HCT116 (cell line): ENCODE data around the gene TNFAIP8L3. TPM values are rescaled to one million over a fixed set of nuclear protein-coding genes. Genes with fewer than 3 reads are reported as not detected.

ENCODE experiments used
- ATAC-seq: fragments of 200-7000 bp; cut with Tn5 transposase; 2 replicates; pipeline ENCODE4 v1.9.1; 2020; ENCODE audit warnings: mild to moderate bottlenecking, moderate library complexity
- BruUV-seq: library from RNA; stranded (reverse); fragments of 400-500 nt; replicated peaks from 2 replicates; lab custom pipeline; 2021; lab: Mats Ljungman, UMichigan
- CTCF ChIA-PET: fragments of 300-600 bp; sonication (Branson Sonifier 250); formaldehyde crosslinking; loops from one replicate; lab custom pipeline; 2021; ENCODE audit warnings: antibody characterized with exemption; lab: Charles Lee
- POLR2A ChIA-PET: fragments of 300-600, 350-600 bp; sonication (Branson Sonifier 250); formaldehyde crosslinking; loops from one replicate; lab custom pipeline; 2021; ENCODE audit warnings: antibody characterized with exemption; lab: Charles Lee
- RAD21 ChIA-PET, 2 experiments: fragments of 300-600 bp; sonication (Branson Sonifier 250); formaldehyde crosslinking; loops; one replicate each; lab custom pipeline; 2023; ENCODE audit warnings: low total read pairs in 2 of 2; ENCODE audit not compliant: uncharacterized antibody in 2 of 2, unreplicated experiment in 2 of 2, low non-redundant PET in 1 of 2; lab: Charles Lee
- DNase-seq: peaks from one replicate; pipeline ENCODE4 v3.0.0-alpha.2; 2010; ENCODE audit warnings: low read depth, low spot score
- H2AFZ ChIP-seq: fragments of 200-600 bp; shearing (Covaris generic), sonication (generic); 2 replicates; pipeline ENCODE4 v1.6.1; 2017; ENCODE audit warnings: low read depth, mixed run types, mixed read lengths, antibody characterized with exemption, low read length; ENCODE audit not compliant: poor library complexity, severe bottlenecking
- H3K27ac ChIP-seq: 2 replicates; pipeline ENCODE4 v1.5.1; 2012; ENCODE audit warnings: low read depth, low read length
- H3K27me3 ChIP-seq: fragments of 200-600 bp; sonication (generic); 2 replicates; pipeline ENCODE4 v1.6.1; 2016; ENCODE audit warnings: mixed run types, low read length, mixed read lengths; ENCODE audit not compliant: insufficient read depth
- H3K36me3 ChIP-seq, 2 experiments: fragments of 200-500 bp in 1 of 2; fragments of 200-600 bp in 1 of 2; sonication (Bioruptor generic) in 1 of 2; sonication (generic) in 1 of 2; 2 replicates each; pipeline versions ENCODE4 v1.5.1 to v1.6.1; 2014 to 2016; ENCODE audit warnings: low read length in 2 of 2, inconsistent platforms in 1 of 2, mixed read lengths in 1 of 2, mixed run types in 1 of 2; ENCODE audit not compliant: insufficient read depth in 2 of 2, control insufficient read depth in 1 of 2
- H3K4me1 ChIP-seq, 2 experiments: fragments of 200-600 bp in 1 of 2; sonication (generic) in 1 of 2; 2 replicates each; pipeline versions ENCODE4 v1.5.1 to v1.6.1; 2012 to 2017; ENCODE audit warnings: low read length in 2 of 2, inconsistent platforms in 1 of 2, mild to moderate bottlenecking in 1 of 2, mixed read lengths in 1 of 2, mixed run types in 1 of 2, moderate library complexity in 1 of 2; ENCODE audit not compliant: insufficient read depth in 2 of 2, control insufficient read depth in 1 of 2
- H3K4me2 ChIP-seq: fragments of 200-600 bp; sonication (generic); 2 replicates; pipeline ENCODE4 v1.6.1; 2017; ENCODE audit warnings: mixed run types, low read length, mixed read lengths
- H3K4me3 ChIP-seq, 2 experiments: fragments of 200-600 bp in 1 of 2; sonication (generic) in 1 of 2; replicated peaks in 1 of 2; 2 replicates each; pipeline ENCODE4 v1.5.1; 2011 to 2016; ENCODE audit warnings: low read length in 2 of 2, control low read depth in 1 of 2, low read depth in 1 of 2, mild to moderate bottlenecking in 1 of 2, mixed read lengths in 1 of 2, mixed run types in 1 of 2
- H3K79me2 ChIP-seq: fragments of 200-600 bp; sonication (generic); 2 replicates; pipeline ENCODE4 v1.6.1; 2017; ENCODE audit warnings: mild to moderate bottlenecking, mixed run types, low read length, moderate library complexity, mixed read lengths; ENCODE audit not compliant: insufficient read depth
- H3K9ac ChIP-seq: fragments of 200-600 bp; sonication (generic); 2 replicates; pipeline ENCODE4 v1.6.1; 2016; ENCODE audit warnings: low read length, mixed read lengths
- H3K9me2 ChIP-seq: fragments of 200-600 bp; sonication (generic), shearing (Covaris generic); 2 replicates; pipeline ENCODE4 v1.6.1; 2017; ENCODE audit warnings: mixed run types, mild to moderate bottlenecking, moderate library complexity; ENCODE audit not compliant: insufficient read depth
- H3K9me3 ChIP-seq, 2 experiments: fragments of 200-500 bp in 1 of 2; fragments of 200-600 bp in 1 of 2; sonication (Bioruptor generic) in 1 of 2; sonication (generic) in 1 of 2; 2 replicates each; pipeline ENCODE4 v1.6.1; 2014 to 2017; ENCODE audit warnings: low read length in 2 of 2, mixed read lengths in 2 of 2, inconsistent platforms in 1 of 2, low read depth in 1 of 2, mild to moderate bottlenecking in 1 of 2, mixed run types in 1 of 2, moderate library complexity in 1 of 2; ENCODE audit not compliant: control insufficient read depth in 1 of 2, insufficient read depth in 1 of 2
- H4K20me1 ChIP-seq: fragments of 200-600 bp; sonication (generic), shearing (Covaris generic); 2 replicates; pipeline ENCODE4 v1.6.1; 2017; ENCODE audit warnings: mixed run types, mild to moderate bottlenecking, moderate library complexity; ENCODE audit not compliant: insufficient read depth
- CEBPB ChIP-seq: IDR thresholded peaks from 2 replicates; pipeline ENCODE4 v1.6.1; 2012; ENCODE audit warnings: low read depth
- CTCF ChIP-seq, 3 experiments: fragments of 200-600 bp in 1 of 3; sonication (generic) in 1 of 3; IDR thresholded peaks in 2 of 3; conservative IDR thresholded peaks in 1 of 3; 2 replicates each; pipeline ENCODE4 v1.5.1; 2012 to 2017; ENCODE audit warnings: low read depth in 2 of 3, low read length in 2 of 3, antibody characterized with exemption in 1 of 3, borderline replicate concordance in 1 of 3, control low read depth in 1 of 3, mild to moderate bottlenecking in 1 of 3, mixed read lengths in 1 of 3, mixed run types in 1 of 3, moderate library complexity in 1 of 3; ENCODE audit not compliant: insufficient read depth in 1 of 3
- EGR1 ChIP-seq: IDR thresholded peaks from 2 replicates; pipeline ENCODE4 v1.6.1; 2012; ENCODE audit warnings: low read depth
- ELF1 ChIP-seq: IDR thresholded peaks from 2 replicates; pipeline ENCODE4 v1.6.1; 2012; ENCODE audit warnings: low read depth, borderline replicate concordance
- EZH2 ChIP-seq: fragments of 200-600 bp; sonication (generic); IDR thresholded peaks from 2 replicates; pipeline ENCODE4 v1.6.1; 2017; ENCODE audit warnings: antibody characterized with exemption, mixed run types
- FOSL1 ChIP-seq: IDR thresholded peaks from 2 replicates; pipeline ENCODE4 v1.6.1; 2012; ENCODE audit warnings: low read depth
- JUND ChIP-seq: IDR thresholded peaks from 2 replicates; pipeline ENCODE4 v1.6.1; 2012
- POLR2A ChIP-seq: IDR thresholded peaks from 2 replicates; pipeline ENCODE4 v1.7.0; 2011; ENCODE audit warnings: borderline replicate concordance; ENCODE audit not compliant: insufficient read depth, insufficient read length; ENCODE audit errors: extremely low read depth
- POLR2AphosphoS5 ChIP-seq: IDR thresholded peaks from 2 replicates; pipeline ENCODE4 v1.6.1; 2011; ENCODE audit warnings: mild to moderate bottlenecking, low read depth, low read length, moderate library complexity
- REST ChIP-seq: IDR thresholded peaks from 2 replicates; pipeline ENCODE4 v1.6.1; 2012; ENCODE audit warnings: low read depth
- SIN3A ChIP-seq: IDR thresholded peaks from 2 replicates; pipeline ENCODE4 v1.6.1; 2012; ENCODE audit warnings: low read depth
- SP1 ChIP-seq: IDR thresholded peaks from 2 replicates; pipeline ENCODE4 v1.6.1; 2012; ENCODE audit warnings: low read depth
- SRF ChIP-seq: IDR thresholded peaks from 2 replicates; pipeline ENCODE4 v1.6.1; 2012; ENCODE audit warnings: low read depth
- YY1 ChIP-seq: IDR thresholded peaks from 2 replicates; pipeline ENCODE4 v1.6.1; 2011; ENCODE audit warnings: low read length, low read depth, moderate library complexity, mild to moderate bottlenecking; ENCODE audit not compliant: insufficient replicate concordance; ENCODE audit errors: extremely low read depth
- ZFX ChIP-seq: fragments of 450-650 bp; IDR thresholded peaks from 2 replicates; pipeline ENCODE4 v1.6.1; 2017
- ZNF274 ChIP-seq: fragments of 200-500 bp; sonication (Bioruptor generic); IDR thresholded peaks from 2 replicates; pipeline ENCODE4 v1.6.1; 2014; ENCODE audit warnings: mild to moderate bottlenecking, low read depth, low read length, inconsistent platforms
- intact Hi-C: fragments of 100-400 bp; cut with micrococcal nuclease; formaldehyde crosslinking; loops from 2 replicates; pipeline ENCODE4 v1.10.0; 2022
- total RNA-seq: library from RNA; stranded (reverse); gene quantifications from one replicate; pipeline ENCODE4 v1.2.1, GENCODE V29; 2021; ENCODE audit not compliant: unreplicated experiment
- TF ChIP-seq, protein P1 (sequence below): IDR thresholded peaks from 2 replicates; pipeline ENCODE4 v1.6.1; 2012
- TF ChIP-seq, protein P2 (sequence below): IDR thresholded peaks from 2 replicates; pipeline ENCODE4 v1.6.1; 2012
- TF ChIP-seq, protein P3 (sequence below): IDR thresholded peaks from 2 replicates; pipeline ENCODE4 v1.6.1; 2011; ENCODE audit warnings: mild to moderate bottlenecking, low read length, moderate library complexity; ENCODE audit not compliant: insufficient replicate concordance; ENCODE audit errors: extremely low read depth

Gene TNFAIP8L3
- total RNA-seq, 1 experiment from 2014 or later: 0.47 TPM

GRCh38 chr15:51044037-51044727, 50.5 kb downstream of the TNFAIP8L3 start:
- intact Hi-C loops: no loop called here
- DNase-seq (no peak), ATAC-seq (no peak)
- CTCF ChIA-PET: no interaction called here
- H3K9me3 ChIP-seq: no peaks in the 10 kb centered on the region
- H3K9me2 ChIP-seq: 0 out of 2 replicates have a peak, but pooled peaks cover 3% of the 10 kb centered on the region
- peaks cover 13% of the 10 kb centered on the region for H3K79me2 ChIP-seq
- H3K9ac ChIP-seq: no peak overlapping the region
- H3K27ac ChIP-seq: no peak overlapping the region
- H2AFZ ChIP-seq: no peak overlapping the region
- no peaks in the 10 kb centered on the region for H3K36me3 ChIP-seq
- H3K4me1 ChIP-seq: peaks cover 7 to 10% of the 10 kb centered on the region in 2 experiments; a peak in 3 of 4 replicates
- H3K27me3 ChIP-seq: no peaks in the 10 kb centered on the region
- POLR2A ChIA-PET: no interaction called here
- no peak overlapping the region for H3K4me2 ChIP-seq
- H4K20me1 ChIP-seq: no peaks in the 10 kb centered on the region
- TF ChIP-seq SP1: no peak
- TF ChIP-seq POLR2A: no peak
- no peak for TF ChIP-seq CTCF (IDR thresholded peaks at IDR 0.05 in 2 of 3, conservative IDR thresholded peaks at IDR 0.05 in 1 of 3; ENCODE audit: borderline replicate concordance in 1 of 3, insufficient read depth in 1 of 3, low read depth in 2 of 3, low read length in 2 of 3)
- TF ChIP-seq JUND: no peak
- TF ChIP-seq, protein P1, sequence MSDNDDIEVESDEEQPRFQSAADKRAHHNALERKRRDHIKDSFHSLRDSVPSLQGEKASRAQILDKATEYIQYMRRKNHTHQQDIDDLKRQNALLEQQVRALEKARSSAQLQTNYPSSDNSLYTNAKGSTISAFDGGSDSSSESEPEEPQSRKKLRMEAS: no peak
- no peak for TF ChIP-seq ZNF274
- TF ChIP-seq FOSL1: no peak
- TF ChIP-seq SRF: no peak
- TF ChIP-seq EGR1: no peak
- TF ChIP-seq REST: no peak
- no peak for TF ChIP-seq POLR2AphosphoS5
- TF ChIP-seq ELF1: no peak
- no peak for TF ChIP-seq EZH2
- no peak for TF ChIP-seq CEBPB
- no peak for TF ChIP-seq SIN3A
- TF ChIP-seq, protein P2, sequence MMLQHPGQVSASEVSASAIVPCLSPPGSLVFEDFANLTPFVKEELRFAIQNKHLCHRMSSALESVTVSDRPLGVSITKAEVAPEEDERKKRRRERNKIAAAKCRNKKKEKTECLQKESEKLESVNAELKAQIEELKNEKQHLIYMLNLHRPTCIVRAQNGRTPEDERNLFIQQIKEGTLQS: no peak
- no peak for TF ChIP-seq ZFX
- no peak for TF ChIP-seq YY1
- TF ChIP-seq, protein P3, sequence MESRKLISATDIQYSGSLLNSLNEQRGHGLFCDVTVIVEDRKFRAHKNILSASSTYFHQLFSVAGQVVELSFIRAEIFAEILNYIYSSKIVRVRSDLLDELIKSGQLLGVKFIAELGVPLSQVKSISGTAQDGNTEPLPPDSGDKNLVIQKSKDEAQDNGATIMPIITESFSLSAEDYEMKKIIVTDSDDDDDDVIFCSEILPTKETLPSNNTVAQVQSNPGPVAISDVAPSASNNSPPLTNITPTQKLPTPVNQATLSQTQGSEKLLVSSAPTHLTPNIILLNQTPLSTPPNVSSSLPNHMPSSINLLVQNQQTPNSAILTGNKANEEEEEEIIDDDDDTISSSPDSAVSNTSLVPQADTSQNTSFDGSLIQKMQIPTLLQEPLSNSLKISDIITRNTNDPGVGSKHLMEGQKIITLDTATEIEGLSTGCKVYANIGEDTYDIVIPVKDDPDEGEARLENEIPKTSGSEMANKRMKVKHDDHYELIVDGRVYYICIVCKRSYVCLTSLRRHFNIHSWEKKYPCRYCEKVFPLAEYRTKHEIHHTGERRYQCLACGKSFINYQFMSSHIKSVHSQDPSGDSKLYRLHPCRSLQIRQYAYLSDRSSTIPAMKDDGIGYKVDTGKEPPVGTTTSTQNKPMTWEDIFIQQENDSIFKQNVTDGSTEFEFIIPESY: no peak
- RAD21 ChIA-PET: no interaction called here
- no peak overlapping the region for H3K4me3 ChIP-seq
- no TSS peak for BruUV-seq
